HEK293 (cell line): ENCODE measurements around the gene TMEM208.
A peak's percentile ranks its signal among the peaks of the same experiment; 100 is the strongest.

Experiments
- GLIS2 ChIP-seq: fragments of 450-650 bp; formaldehyde crosslinking; IDR thresholded peaks from 2 replicates; pipeline ENCODE4 v1.5.1; 2016; ENCODE audit warnings: missing biosample characterization, missing genetic modification characterization
- ZBTB17 ChIP-seq: fragments of 450-650 bp; formaldehyde crosslinking; IDR thresholded peaks from 2 replicates; pipeline ENCODE4 v1.5.1; 2016; ENCODE audit warnings: missing biosample characterization, missing genetic modification characterization
- ZNF394 ChIP-seq: fragments of 450-650 bp; formaldehyde crosslinking; IDR thresholded peaks from 2 replicates; pipeline ENCODE4 v1.5.1; 2016; ENCODE audit warnings: missing biosample characterization, missing genetic modification characterization, mild to moderate bottlenecking, moderate library complexity, borderline replicate concordance
- ZNF416 ChIP-seq: fragments of 450-650 bp; formaldehyde crosslinking; IDR thresholded peaks from 2 replicates; pipeline ENCODE4 v1.5.1; 2016; ENCODE audit warnings: missing biosample characterization, missing genetic modification characterization
- ZNF837 ChIP-seq: fragments of 450-650 bp; formaldehyde crosslinking; IDR thresholded peaks from 2 replicates; pipeline ENCODE4 v1.5.1; 2016; ENCODE audit warnings: missing biosample characterization, missing genetic modification characterization
- TF ChIP-seq, protein P1 (sequence below): fragments of 450-650 bp; formaldehyde crosslinking; IDR thresholded peaks from 2 replicates; pipeline ENCODE4 v1.5.1; 2017; ENCODE audit warnings: missing biosample characterization, missing genetic modification characterization
- TF ChIP-seq, protein P2 (sequence below): fragments of 450-650 bp; formaldehyde crosslinking; IDR thresholded peaks from 2 replicates; pipeline ENCODE4 v1.5.1; 2016; ENCODE audit warnings: missing biosample characterization, missing genetic modification characterization
- TF ChIP-seq, protein P3 (sequence below): fragments of 450-650 bp; formaldehyde crosslinking; IDR thresholded peaks from 2 replicates; pipeline ENCODE4 v1.5.1; 2016; ENCODE audit warnings: missing biosample characterization, missing genetic modification characterization
- TF ChIP-seq, protein P4 (sequence below): fragments of 450-650 bp; formaldehyde crosslinking; IDR thresholded peaks from 2 replicates; pipeline ENCODE4 v1.5.1; 2016; ENCODE audit warnings: missing biosample characterization, missing genetic modification characterization

DNA sequence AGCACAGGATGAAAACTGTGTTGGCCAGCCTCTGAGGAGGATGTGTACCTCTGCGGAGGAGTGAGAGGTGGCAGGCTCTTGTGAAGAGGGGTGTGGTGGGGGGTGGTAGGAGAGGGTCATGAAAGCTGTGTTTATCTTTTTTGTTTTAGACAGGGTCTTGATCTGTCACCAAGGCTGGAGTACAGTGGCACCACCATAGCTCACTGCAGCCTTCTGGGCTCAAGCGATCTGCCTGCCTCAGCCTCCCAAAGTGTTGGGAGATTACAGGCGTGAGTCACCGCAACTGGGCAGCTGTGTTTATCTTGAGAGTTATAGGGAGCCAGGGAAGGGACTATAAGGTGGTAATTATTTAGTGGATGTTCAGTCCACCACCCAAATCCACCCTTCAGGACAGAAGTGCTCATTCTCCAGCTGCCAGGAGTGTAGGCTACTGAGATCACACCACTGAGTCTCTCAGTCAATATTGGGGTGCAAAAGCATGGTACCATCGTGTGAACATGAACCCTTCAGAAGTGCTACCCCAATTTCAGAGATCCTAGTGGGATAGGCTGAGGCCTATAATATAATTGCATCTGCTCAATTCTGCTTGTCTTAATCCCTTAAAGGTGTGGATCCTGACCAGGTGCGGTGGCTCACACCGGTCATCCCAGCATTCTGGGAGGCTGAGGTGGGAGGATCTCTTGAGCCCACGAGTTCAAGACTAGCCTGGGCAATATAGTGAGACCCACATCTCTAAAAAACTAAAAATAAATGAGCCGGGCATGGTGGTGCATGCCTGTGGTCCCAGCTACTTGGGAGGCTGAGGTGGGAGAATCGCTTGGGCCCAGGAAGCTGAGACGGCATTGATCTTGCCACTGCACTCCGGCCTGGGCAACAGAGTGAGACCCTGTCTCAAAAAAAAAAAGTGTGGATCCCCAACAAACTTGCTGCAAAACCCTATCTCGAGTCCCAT is 36.2 kb upstream of the TMEM208 start:
- TF ChIP-seq, protein P1, sequence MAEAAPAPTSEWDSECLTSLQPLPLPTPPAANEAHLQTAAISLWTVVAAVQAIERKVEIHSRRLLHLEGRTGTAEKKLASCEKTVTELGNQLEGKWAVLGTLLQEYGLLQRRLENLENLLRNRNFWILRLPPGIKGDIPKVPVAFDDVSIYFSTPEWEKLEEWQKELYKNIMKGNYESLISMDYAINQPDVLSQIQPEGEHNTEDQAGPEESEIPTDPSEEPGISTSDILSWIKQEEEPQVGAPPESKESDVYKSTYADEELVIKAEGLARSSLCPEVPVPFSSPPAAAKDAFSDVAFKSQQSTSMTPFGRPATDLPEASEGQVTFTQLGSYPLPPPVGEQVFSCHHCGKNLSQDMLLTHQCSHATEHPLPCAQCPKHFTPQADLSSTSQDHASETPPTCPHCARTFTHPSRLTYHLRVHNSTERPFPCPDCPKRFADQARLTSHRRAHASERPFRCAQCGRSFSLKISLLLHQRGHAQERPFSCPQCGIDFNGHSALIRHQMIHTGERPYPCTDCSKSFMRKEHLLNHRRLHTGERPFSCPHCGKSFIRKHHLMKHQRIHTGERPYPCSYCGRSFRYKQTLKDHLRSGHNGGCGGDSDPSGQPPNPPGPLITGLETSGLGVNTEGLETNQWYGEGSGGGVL (tag by site-specific recombination): 0 out of 2 replicates have a peak, but pooled peaks have one; percentile 22
- TF ChIP-seq, protein P2, sequence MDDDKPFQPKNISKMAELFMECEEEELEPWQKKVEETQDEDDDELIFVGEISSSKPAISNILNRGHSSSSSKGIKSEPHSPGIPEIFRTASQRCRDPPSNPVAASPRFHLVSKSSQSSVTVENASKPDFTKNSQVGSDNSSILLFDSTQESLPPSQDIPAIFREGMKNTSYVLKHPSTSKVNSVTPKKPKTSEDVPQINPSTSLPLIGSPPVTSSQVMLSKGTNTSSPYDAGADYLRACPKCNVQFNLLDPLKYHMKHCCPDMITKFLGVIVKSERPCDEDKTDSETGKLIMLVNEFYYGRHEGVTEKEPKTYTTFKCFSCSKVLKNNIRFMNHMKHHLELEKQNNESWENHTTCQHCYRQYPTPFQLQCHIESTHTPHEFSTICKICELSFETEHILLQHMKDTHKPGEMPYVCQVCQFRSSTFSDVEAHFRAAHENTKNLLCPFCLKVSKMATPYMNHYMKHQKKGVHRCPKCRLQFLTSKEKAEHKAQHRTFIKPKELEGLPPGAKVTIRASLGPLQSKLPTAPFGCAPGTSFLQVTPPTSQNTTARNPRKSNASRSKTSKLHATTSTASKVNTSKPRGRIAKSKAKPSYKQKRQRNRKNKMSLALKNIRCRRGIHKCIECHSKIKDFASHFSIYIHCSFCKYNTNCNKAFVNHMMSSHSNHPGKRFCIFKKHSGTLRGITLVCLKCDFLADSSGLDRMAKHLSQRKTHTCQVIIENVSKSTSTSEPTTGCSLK: no peak
- no peak for TF ChIP-seq ZNF416 (tag by site-specific recombination)
- TF ChIP-seq ZNF394 (tag by site-specific recombination): no peak
- TF ChIP-seq, protein P3, sequence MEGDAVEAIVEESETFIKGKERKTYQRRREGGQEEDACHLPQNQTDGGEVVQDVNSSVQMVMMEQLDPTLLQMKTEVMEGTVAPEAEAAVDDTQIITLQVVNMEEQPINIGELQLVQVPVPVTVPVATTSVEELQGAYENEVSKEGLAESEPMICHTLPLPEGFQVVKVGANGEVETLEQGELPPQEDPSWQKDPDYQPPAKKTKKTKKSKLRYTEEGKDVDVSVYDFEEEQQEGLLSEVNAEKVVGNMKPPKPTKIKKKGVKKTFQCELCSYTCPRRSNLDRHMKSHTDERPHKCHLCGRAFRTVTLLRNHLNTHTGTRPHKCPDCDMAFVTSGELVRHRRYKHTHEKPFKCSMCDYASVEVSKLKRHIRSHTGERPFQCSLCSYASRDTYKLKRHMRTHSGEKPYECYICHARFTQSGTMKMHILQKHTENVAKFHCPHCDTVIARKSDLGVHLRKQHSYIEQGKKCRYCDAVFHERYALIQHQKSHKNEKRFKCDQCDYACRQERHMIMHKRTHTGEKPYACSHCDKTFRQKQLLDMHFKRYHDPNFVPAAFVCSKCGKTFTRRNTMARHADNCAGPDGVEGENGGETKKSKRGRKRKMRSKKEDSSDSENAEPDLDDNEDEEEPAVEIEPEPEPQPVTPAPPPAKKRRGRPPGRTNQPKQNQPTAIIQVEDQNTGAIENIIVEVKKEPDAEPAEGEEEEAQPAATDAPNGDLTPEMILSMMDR (tag by site-specific recombination): no peak
- TF ChIP-seq, protein P4, sequence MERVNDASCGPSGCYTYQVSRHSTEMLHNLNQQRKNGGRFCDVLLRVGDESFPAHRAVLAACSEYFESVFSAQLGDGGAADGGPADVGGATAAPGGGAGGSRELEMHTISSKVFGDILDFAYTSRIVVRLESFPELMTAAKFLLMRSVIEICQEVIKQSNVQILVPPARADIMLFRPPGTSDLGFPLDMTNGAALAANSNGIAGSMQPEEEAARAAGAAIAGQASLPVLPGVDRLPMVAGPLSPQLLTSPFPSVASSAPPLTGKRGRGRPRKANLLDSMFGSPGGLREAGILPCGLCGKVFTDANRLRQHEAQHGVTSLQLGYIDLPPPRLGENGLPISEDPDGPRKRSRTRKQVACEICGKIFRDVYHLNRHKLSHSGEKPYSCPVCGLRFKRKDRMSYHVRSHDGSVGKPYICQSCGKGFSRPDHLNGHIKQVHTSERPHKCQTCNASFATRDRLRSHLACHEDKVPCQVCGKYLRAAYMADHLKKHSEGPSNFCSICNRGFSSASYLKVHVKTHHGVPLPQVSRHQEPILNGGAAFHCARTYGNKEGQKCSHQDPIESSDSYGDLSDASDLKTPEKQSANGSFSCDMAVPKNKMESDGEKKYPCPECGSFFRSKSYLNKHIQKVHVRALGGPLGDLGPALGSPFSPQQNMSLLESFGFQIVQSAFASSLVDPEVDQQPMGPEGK (tag by site-specific recombination): no peak
- no peak for TF ChIP-seq GLIS2 (tag by site-specific recombination)
- TF ChIP-seq ZNF837 (tag by site-specific recombination): no peak
- peak; percentile 61 for TF ChIP-seq ZBTB17
